ENCODE results near the gene CRIM1. TPM values are rescaled to one million over a fixed set of nuclear protein-coding genes. Genes with fewer than 3 reads are reported as not detected.

Gene CRIM1, protein sequence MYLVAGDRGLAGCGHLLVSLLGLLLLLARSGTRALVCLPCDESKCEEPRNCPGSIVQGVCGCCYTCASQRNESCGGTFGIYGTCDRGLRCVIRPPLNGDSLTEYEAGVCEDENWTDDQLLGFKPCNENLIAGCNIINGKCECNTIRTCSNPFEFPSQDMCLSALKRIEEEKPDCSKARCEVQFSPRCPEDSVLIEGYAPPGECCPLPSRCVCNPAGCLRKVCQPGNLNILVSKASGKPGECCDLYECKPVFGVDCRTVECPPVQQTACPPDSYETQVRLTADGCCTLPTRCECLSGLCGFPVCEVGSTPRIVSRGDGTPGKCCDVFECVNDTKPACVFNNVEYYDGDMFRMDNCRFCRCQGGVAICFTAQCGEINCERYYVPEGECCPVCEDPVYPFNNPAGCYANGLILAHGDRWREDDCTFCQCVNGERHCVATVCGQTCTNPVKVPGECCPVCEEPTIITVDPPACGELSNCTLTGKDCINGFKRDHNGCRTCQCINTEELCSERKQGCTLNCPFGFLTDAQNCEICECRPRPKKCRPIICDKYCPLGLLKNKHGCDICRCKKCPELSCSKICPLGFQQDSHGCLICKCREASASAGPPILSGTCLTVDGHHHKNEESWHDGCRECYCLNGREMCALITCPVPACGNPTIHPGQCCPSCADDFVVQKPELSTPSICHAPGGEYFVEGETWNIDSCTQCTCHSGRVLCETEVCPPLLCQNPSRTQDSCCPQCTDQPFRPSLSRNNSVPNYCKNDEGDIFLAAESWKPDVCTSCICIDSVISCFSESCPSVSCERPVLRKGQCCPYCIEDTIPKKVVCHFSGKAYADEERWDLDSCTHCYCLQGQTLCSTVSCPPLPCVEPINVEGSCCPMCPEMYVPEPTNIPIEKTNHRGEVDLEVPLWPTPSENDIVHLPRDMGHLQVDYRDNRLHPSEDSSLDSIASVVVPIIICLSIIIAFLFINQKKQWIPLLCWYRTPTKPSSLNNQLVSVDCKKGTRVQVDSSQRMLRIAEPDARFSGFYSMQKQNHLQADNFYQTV
- 13.8 TPM for polyA plus RNA-seq (2012; ENCODE audit: insufficient read length, low read depth)

GRCh38 chr2:36355151-36355889 lies at the start of gene CRIM1:
Gene CRIM1 (plus strand): TSS chr2:36355778. CDS start chr2:36356293, 515 bp downstream.
- TF ChIP-seq POLR2AphosphoS5 (IDR thresholded peaks at IDR 0.05; ENCODE audit: low read depth, low read length) (peak; percentile 48; the same call in 1 of the 2 replicates), SIN3A (IDR thresholded peaks at IDR 0.05; ENCODE audit: borderline replicate concordance, insufficient read depth, low read length) (no peak), TAF1 (IDR thresholded peaks at IDR 0.05; ENCODE audit: borderline replicate concordance, insufficient read depth, low read length) (0 out of 2 replicates have a peak, but pooled peaks have one; percentile 58)
- TF ChIP-seq, protein P1, sequence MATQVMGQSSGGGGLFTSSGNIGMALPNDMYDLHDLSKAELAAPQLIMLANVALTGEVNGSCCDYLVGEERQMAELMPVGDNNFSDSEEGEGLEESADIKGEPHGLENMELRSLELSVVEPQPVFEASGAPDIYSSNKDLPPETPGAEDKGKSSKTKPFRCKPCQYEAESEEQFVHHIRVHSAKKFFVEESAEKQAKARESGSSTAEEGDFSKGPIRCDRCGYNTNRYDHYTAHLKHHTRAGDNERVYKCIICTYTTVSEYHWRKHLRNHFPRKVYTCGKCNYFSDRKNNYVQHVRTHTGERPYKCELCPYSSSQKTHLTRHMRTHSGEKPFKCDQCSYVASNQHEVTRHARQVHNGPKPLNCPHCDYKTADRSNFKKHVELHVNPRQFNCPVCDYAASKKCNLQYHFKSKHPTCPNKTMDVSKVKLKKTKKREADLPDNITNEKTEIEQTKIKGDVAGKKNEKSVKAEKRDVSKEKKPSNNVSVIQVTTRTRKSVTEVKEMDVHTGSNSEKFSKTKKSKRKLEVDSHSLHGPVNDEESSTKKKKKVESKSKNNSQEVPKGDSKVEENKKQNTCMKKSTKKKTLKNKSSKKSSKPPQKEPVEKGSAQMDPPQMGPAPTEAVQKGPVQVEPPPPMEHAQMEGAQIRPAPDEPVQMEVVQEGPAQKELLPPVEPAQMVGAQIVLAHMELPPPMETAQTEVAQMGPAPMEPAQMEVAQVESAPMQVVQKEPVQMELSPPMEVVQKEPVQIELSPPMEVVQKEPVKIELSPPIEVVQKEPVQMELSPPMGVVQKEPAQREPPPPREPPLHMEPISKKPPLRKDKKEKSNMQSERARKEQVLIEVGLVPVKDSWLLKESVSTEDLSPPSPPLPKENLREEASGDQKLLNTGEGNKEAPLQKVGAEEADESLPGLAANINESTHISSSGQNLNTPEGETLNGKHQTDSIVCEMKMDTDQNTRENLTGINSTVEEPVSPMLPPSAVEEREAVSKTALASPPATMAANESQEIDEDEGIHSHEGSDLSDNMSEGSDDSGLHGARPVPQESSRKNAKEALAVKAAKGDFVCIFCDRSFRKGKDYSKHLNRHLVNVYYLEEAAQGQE (IDR thresholded peaks at IDR 0.05; ENCODE audit: insufficient read depth in 1 of 2, low read depth in 2 of 2, low read length in 2 of 2): no peak

- TF ChIP-seq TAF1 (IDR thresholded peaks at IDR 0.05; ENCODE audit: borderline replicate concordance, insufficient read depth, low read length): no peak
- no peak for TF ChIP-seq FOXP2 (optimal IDR thresholded peaks at IDR 0.05; ENCODE audit: borderline replicate concordance, extremely low read depth, extremely low read length, insufficient read depth)
- no peak for TF ChIP-seq SIN3A (IDR thresholded peaks at IDR 0.05; ENCODE audit: borderline replicate concordance, insufficient read depth, low read length)
These were observed 48.1 kb upstream of the CRIM1 start for GRCh38 chr2:36307441-36307840.

DNA sequence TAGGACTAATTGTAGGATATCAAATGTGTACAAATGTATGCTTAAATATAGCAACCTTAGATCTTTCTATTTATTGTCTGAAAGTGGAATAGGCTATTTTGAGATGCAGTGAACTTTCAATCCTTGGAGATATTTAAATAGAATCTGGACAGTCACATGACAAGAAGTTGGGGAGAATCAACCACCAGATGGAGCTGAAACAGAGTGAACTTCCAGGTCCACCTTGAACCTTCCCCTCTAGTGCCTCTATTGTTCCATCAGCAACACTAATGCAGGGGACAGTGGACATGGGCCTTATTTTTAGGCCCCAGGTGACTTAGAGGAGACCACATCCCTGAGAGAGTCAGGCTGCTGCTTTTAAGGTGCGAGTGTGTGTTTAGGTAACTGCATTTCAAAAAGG lies 37.0 kb upstream of the CRIM1 start:
- TF ChIP-seq FOXP2 (optimal IDR thresholded peaks at IDR 0.05; ENCODE audit: borderline replicate concordance, extremely low read depth, extremely low read length, insufficient read depth) (no peak), POLR2AphosphoS5 (IDR thresholded peaks at IDR 0.05; ENCODE audit: low read depth, low read length) (no peak), TAF1 (IDR thresholded peaks at IDR 0.05; ENCODE audit: borderline replicate concordance, insufficient read depth, low read length) (no peak), SIN3A (IDR thresholded peaks at IDR 0.05; ENCODE audit: borderline replicate concordance, insufficient read depth, low read length) (no peak)
- TF ChIP-seq, protein P1 (IDR thresholded peaks at IDR 0.05; ENCODE audit: insufficient read depth in 1 of 2, low read depth in 2 of 2, low read length in 2 of 2): no peak

GRCh38 chr2:36322108-36322507 lies 33.5 kb upstream of the CRIM1 start:
- no peak for TF ChIP-seq TAF1 (IDR thresholded peaks at IDR 0.05; ENCODE audit: borderline replicate concordance, insufficient read depth, low read length)
- no peak for TF ChIP-seq SIN3A (IDR thresholded peaks at IDR 0.05; ENCODE audit: borderline replicate concordance, insufficient read depth, low read length)

GRCh38 chr2:36326286-36326685 lies 29.3 kb upstream of the CRIM1 start:
- TF ChIP-seq TAF1 (IDR thresholded peaks at IDR 0.05; ENCODE audit: borderline replicate concordance, insufficient read depth, low read length): no peak
- no peak for TF ChIP-seq FOXP2 (optimal IDR thresholded peaks at IDR 0.05; ENCODE audit: borderline replicate concordance, extremely low read depth, extremely low read length, insufficient read depth)

GRCh38 chr2:36329251-36329650 lies 26.3 kb upstream of the CRIM1 start:
- TF ChIP-seq SIN3A (IDR thresholded peaks at IDR 0.05; ENCODE audit: borderline replicate concordance, insufficient read depth, low read length) (no peak), TAF1 (IDR thresholded peaks at IDR 0.05; ENCODE audit: borderline replicate concordance, insufficient read depth, low read length) (no peak), FOXP2 (optimal IDR thresholded peaks at IDR 0.05; ENCODE audit: borderline replicate concordance, extremely low read depth, extremely low read length, insufficient read depth) (no peak), POLR2AphosphoS5 (IDR thresholded peaks at IDR 0.05; ENCODE audit: low read depth, low read length) (no peak)
- TF ChIP-seq, protein P1 (IDR thresholded peaks at IDR 0.05; ENCODE audit: insufficient read depth in 1 of 2, low read depth in 2 of 2, low read length in 2 of 2): no peak
